ENCODE data around the gene CYP4B1.

CYP4B1 gene

DNA sequence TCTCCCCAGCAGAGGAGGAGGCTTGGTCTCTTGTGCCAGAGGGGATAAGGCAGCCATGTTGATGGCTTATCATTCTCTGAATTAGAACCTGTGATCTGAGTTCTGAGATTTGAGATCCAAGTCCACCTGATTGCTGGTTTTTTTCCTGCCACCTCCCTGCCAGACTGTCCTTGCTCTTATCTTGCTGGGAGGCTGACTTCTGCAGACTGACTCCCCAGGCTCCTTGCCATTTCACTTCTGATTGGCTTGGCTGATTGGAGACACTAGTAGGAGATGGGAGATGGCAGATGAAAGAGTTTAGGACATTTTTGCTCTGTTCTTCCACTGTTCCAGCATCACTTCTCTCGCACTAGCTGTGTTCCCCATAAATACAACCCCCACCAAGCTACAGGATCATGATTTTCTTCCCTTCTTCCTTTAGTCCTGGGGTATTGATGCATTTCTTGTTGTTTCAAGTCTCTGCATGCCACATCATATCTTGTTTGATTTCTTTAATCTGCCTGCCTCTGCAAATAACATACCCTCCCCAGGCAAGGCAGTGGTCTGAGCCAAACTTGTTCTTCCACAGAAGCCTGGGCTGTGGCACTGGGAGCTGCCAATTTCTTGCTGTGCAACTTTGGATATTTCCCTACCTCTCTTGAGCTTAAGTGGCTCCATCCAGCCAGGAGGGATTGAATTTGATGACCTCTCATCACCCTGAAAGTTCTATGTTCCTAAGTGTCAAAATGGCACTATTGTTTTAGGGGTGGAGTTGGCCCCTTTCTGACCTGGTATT lies 963 bp upstream of the CYP4B1 start:
- no peak overlapping the region for H3K27ac ChIP-seq (ENCODE audit: low read depth, low read length)
- no peaks in the 10 kb centered on the region for H3K4me1 ChIP-seq (ENCODE audit: insufficient read depth, low read length)
- no peak overlapping the region for H3K4me3 ChIP-seq (ENCODE audit: low read length)
- no peak overlapping the region for H3K9ac ChIP-seq (ENCODE audit: low read depth, low read length)
- WGBS = 100% methylated on average over 1 of the region's 1 CpG
- no peaks in the 10 kb centered on the region for H3K27me3 ChIP-seq (ENCODE audit: insufficient read depth, low read length)
- H3K36me3 ChIP-seq (ENCODE audit: insufficient read depth, low read length) = no peaks in the 10 kb centered on the region
- no peaks in the 10 kb centered on the region for H3K9me3 ChIP-seq (ENCODE audit: insufficient read depth, low read depth, low read length)

DNA sequence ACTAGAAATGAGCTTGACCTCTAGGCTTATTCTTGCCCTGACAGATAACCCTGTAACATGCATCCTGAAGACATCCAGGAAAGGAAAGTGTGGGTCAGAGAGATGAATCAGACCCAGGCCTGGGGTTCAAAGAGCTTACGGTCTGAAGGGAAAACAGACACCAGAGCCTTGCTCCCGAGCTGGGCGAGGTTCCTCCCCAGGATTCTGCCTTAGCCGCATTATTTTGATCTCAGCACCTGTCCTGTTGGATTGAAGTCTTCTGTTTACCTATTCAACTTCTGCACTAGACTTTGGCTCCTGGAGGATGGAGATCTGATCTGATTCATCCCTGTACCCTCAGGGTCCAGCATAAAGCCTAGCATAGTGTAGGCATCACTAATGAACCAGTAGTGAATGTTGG lies 1.9 kb downstream of the CYP4B1 start:
- no peaks in the 10 kb centered on the region for H3K9me3 ChIP-seq (ENCODE audit: insufficient read depth, low read depth, low read length)
- no peak overlapping the region for H3K4me3 ChIP-seq (ENCODE audit: low read length)
- no peaks in the 10 kb centered on the region for H3K36me3 ChIP-seq (ENCODE audit: insufficient read depth, low read length)
- H3K9ac ChIP-seq (ENCODE audit: low read depth, low read length) = no peak overlapping the region
- no peak overlapping the region for H3K27ac ChIP-seq (ENCODE audit: low read depth, low read length)
- H3K27me3 ChIP-seq (ENCODE audit: insufficient read depth, low read length) = no peaks in the 10 kb centered on the region
- H3K4me1 ChIP-seq (ENCODE audit: insufficient read depth, low read length) = no peaks in the 10 kb centered on the region
- WGBS = 98% methylated on average over 3 of the region's 4 CpGs

DNA sequence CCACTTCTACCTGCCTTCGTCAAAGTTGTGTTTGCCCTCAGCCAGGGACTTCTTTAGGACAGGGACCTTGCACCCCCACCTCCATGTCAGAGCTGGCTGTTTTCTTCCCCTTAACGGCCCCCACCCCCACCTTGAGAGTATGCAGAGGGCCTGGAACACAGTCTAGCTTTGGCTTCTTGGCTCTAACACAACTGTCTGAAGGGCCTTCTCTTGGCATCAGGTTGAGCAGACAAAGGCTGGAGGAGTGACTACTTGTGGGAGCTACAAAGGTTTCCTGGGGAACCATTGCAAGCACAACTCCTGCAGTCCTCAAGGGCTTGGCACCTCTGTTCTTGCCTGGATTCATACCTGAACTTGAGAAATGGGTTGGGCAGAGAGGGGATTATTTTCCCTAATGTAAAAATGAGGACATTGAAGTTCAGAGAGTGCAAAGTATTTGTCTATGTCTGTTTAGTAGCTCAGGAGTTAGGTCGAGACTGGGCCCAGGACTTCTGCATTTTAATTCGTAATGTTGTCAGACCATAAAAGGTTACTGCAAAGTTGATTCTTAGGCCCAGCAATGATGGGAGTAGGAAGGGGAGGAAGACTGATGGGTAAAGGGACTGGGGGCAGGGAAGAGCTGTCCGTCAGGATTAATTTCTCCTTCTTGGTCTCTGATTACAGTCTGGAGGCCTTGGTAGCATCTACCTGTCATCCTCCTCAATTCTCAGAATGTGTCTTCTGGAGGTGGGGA lies 2.6 kb downstream of the CYP4B1 start:
- no peak overlapping the region for H3K9ac ChIP-seq (ENCODE audit: low read depth, low read length)
- H3K9me3 ChIP-seq (ENCODE audit: insufficient read depth, low read depth, low read length) = no peaks in the 10 kb centered on the region
- H3K36me3 ChIP-seq (ENCODE audit: insufficient read depth, low read length) = no peaks in the 10 kb centered on the region
- no peak overlapping the region for H3K4me3 ChIP-seq (ENCODE audit: low read length)
- no peak overlapping the region for H3K27ac ChIP-seq (ENCODE audit: low read depth, low read length)
- H3K4me1 ChIP-seq (ENCODE audit: insufficient read depth, low read length) = no peaks in the 10 kb centered on the region
- no peaks in the 10 kb centered on the region for H3K27me3 ChIP-seq (ENCODE audit: insufficient read depth, low read length)
- WGBS = 87% methylated on average over 5 of the region's 5 CpGs

DNA sequence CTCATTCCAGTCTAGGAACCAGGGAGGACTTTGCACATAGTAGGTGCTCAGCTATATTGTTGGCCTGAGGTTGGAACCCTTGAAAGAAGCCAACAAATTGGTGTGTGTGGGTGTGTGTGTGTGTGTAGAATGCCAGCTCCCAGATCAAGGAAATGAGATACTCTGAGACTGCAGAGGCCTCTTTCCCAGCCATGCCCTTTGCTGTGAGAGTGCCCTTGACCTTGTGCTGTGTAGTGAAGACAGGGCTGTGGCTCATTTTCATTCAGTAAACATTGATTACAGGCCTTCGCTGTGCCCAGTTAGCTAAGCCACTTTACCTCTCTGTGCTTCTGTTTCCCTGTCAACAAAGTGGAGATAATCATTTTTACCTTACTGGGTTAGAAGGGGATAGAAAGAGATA lies 3.2 kb downstream of the CYP4B1 start:
- H3K36me3 ChIP-seq (ENCODE audit: insufficient read depth, low read length) = no peaks in the 10 kb centered on the region
- no peaks in the 10 kb centered on the region for H3K27me3 ChIP-seq (ENCODE audit: insufficient read depth, low read length)
- no peak overlapping the region for H3K27ac ChIP-seq (ENCODE audit: low read depth, low read length)
- no peak overlapping the region for H3K9ac ChIP-seq (ENCODE audit: low read depth, low read length)
- no peak overlapping the region for H3K4me3 ChIP-seq (ENCODE audit: low read length)
- H3K4me1 ChIP-seq (ENCODE audit: insufficient read depth, low read length) = no peaks in the 10 kb centered on the region
- no peaks in the 10 kb centered on the region for H3K9me3 ChIP-seq (ENCODE audit: insufficient read depth, low read depth, low read length)
- 0% methylated on average over 1 of the region's 1 CpG for WGBS

DNA sequence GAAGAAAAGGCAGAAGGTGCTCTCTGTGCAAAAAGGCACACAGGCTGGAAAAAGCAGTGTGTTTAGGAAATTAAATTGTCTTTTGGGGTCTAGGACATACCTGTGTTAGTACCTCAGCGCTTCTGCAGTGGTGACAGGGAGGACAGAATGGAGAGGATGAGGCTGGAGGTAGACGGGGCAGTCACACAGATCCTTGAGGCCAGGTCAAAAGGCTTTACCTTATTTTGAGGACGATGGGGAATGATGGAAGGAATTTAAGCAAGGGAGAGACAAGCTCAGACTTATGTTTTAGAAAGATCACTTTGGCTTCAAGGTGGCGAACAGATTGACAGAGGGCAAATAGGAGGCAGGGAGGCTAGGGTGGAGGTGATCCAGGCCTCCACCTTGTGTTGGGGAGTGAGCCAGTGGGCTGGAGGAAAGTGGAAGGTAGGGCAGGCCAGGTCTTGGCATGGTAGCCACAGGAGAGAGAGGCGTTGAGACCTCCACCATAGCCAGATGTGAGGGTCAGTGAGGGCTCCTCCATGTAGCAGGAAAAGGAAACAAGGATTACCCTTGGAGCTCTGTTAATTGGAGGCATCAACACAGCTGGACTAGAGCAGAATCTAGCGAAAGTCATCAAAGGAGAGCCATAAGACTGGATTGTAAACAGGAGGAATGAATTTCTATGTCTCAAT lies 4.2 kb downstream of the CYP4B1 start:
- H3K4me3 ChIP-seq (ENCODE audit: low read length) = no peak overlapping the region
- H3K36me3 ChIP-seq (ENCODE audit: insufficient read depth, low read length) = no peaks in the 10 kb centered on the region
- no peaks in the 10 kb centered on the region for H3K27me3 ChIP-seq (ENCODE audit: insufficient read depth, low read length)
- H3K9ac ChIP-seq (ENCODE audit: low read depth, low read length) = no peak overlapping the region
- 89% methylated on average over 6 of the region's 6 CpGs for WGBS
- H3K9me3 ChIP-seq (ENCODE audit: insufficient read depth, low read depth, low read length) = no peaks in the 10 kb centered on the region
- no peaks in the 10 kb centered on the region for H3K4me1 ChIP-seq (ENCODE audit: insufficient read depth, low read length)
- H3K27ac ChIP-seq (ENCODE audit: low read depth, low read length) = no peak overlapping the region

DNA sequence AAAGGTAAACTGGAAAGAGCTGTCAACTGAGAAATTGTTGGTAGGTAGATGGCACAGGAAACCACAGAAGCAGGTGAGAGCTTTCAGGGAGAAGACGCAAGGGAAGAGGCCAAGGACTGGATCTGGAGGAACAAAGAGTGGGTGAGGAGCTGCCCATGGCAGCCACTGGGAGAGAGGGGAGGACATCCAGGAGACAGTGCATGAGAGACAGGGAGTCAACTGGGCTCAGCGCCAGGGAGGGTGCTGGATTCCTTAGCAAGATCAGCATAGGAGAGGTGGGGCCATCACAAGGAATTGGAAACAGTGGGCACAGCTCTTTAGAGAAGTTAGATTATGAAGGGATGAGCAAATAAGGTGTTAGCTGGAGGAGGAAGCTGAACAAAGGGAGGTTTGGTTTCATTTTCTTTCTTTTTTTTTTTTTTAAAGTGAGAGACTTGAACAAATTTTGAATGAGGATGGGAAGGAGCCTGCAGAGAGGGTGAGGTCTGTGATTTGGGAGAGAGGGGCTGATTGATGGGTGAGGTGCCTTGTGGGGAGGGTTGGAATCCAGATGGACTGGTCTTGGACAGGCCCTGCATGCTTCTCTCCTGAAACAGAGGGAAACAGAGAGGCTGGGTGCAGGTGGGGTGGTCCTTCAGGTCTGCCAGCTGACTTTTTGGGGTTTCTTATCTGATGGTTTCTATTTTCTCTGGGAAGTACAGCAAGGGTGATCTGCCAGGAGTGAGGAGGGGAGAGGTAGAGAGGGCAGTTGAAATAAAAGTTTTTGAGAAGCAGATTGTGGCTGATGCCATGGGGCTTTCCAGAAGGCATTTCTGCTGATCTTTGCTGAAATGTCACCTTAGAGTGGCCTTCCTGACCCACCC lies 5.4 kb downstream of the CYP4B1 start:
- H3K9ac ChIP-seq (ENCODE audit: low read depth, low read length) = no peak overlapping the region
- WGBS = 85% methylated on average over 2 of the region's 2 CpGs
- H3K27me3 ChIP-seq (ENCODE audit: insufficient read depth, low read length) = no peaks in the 10 kb centered on the region
- H3K27ac ChIP-seq (ENCODE audit: low read depth, low read length) = no peak overlapping the region
- no peaks in the 10 kb centered on the region for H3K4me1 ChIP-seq (ENCODE audit: insufficient read depth, low read length)
- H3K36me3 ChIP-seq (ENCODE audit: insufficient read depth, low read length) = no peaks in the 10 kb centered on the region
- H3K4me3 ChIP-seq (ENCODE audit: low read length) = no peak overlapping the region
- H3K9me3 ChIP-seq (ENCODE audit: insufficient read depth, low read depth, low read length) = no peaks in the 10 kb centered on the region

DNA sequence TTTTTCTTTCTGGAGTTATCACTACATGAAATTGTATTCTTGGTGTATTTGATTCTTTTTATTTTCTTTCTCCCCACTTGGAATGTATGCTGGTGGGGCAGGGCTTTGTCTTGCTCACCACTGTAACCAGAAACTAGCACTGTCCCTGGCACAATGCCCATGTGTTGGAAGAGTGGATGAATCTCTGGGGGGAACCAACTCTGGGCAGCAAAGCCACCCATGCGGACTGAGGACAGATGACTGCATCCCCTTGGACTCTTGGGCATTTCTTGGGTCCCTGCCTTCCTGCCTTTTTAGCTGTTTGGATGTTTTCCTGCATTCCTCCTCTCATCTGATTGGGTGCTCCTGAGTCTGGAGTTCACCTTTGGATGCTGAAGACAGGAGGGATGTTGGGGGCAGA lies 6.1 kb downstream of the CYP4B1 start:
- Histone ChIP-seq H3K4me3 (ENCODE audit: low read length) (no peak overlapping the region), H3K4me1 (ENCODE audit: insufficient read depth, low read length) (no peaks in the 10 kb centered on the region), H3K27ac (ENCODE audit: low read depth, low read length) (no peak overlapping the region), H3K9me3 (ENCODE audit: insufficient read depth, low read depth, low read length) (no peaks in the 10 kb centered on the region), H3K9ac (ENCODE audit: low read depth, low read length) (no peak overlapping the region), H3K36me3 (ENCODE audit: insufficient read depth, low read length) (no peaks in the 10 kb centered on the region), H3K27me3 (ENCODE audit: insufficient read depth, low read length) (no peaks in the 10 kb centered on the region)
- WGBS = 93% methylated on average over 1 of the region's 1 CpG

DNA sequence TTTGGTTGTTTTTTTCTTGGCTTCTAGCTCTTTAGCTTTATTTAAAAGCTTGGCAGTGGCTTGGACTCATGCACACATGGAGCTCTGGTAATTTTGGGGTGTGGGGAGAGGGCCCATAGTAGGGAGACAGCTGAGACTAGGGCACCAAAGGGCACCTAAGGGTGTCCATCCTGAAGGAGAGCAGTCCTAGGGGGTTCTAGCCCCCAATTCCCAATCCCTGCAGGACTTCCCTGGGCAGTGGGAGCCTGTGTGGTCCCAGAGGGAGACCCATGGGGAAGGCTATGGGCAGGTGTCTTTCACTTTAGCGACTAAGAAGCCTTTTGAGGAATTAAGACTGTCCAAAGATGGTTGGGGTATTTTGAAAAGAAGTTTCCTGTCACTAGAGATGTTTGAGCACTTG lies 6.9 kb downstream of the CYP4B1 start:
- Histone ChIP-seq H3K4me1 (ENCODE audit: insufficient read depth, low read length) (no peaks in the 10 kb centered on the region), H3K27me3 (ENCODE audit: insufficient read depth, low read length) (no peaks in the 10 kb centered on the region), H3K4me3 (ENCODE audit: low read length) (no peak overlapping the region), H3K27ac (ENCODE audit: low read depth, low read length) (no peak overlapping the region), H3K36me3 (ENCODE audit: insufficient read depth, low read length) (no peaks in the 10 kb centered on the region), H3K9ac (ENCODE audit: low read depth, low read length) (no peak overlapping the region), H3K9me3 (ENCODE audit: insufficient read depth, low read depth, low read length) (no peaks in the 10 kb centered on the region)
- WGBS = 85% methylated on average over 1 of the region's 1 CpG

DNA sequence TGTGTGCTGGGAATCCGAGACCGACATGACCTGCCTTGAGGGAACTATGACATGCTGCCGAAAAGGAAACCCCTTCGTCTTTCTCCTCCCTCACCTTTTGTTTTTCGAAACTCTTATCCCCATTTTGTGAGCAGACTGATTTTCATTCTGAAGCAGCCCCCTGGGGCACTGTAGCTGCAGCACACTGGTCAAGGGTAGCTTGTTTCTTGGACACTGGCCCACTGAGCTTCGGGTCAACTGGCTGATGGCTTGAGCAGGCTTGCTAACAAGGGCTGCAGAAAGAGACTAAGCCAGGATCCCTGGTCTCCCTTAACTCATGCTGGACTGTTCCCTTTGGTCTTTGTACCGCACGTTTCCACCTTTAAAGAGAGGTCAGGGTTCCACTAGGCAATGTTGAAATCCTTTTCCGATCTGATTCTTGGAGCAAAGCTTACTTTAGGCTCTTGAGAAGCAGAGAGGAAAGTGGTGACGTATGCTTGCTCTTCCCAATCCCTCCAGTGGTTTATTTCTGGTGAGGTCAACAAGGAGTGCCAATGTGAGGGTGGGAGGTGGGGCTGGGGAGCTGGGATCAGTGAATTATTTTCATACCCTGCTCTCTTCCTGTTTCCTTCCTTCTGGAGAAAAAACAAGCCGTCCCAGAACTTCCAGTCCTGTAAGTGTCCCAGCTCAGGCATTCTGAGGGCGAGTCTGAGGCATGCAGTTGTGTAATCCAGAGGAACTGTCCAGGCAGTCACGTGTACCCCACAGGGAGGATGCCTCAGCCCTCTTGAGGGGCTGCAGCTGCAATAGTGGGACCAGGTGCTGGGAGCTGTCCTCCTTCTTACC lies 7.6 kb downstream of the CYP4B1 start:
- no peak overlapping the region for H3K9ac ChIP-seq (ENCODE audit: low read depth, low read length)
- no peak overlapping the region for H3K27ac ChIP-seq (ENCODE audit: low read depth, low read length)
- no peak overlapping the region for H3K4me3 ChIP-seq (ENCODE audit: low read length)
- H3K4me1 ChIP-seq (ENCODE audit: insufficient read depth, low read length) = no peaks in the 10 kb centered on the region
- no peaks in the 10 kb centered on the region for H3K9me3 ChIP-seq (ENCODE audit: insufficient read depth, low read depth, low read length)
- no peaks in the 10 kb centered on the region for H3K27me3 ChIP-seq (ENCODE audit: insufficient read depth, low read length)
- H3K36me3 ChIP-seq (ENCODE audit: insufficient read depth, low read length) = no peaks in the 10 kb centered on the region
- WGBS = 79% methylated on average over 13 of the region's 13 CpGs
